Astrocyte of the cerebellum (primary cell): ENCODE data around the gene B9D1.

Experiments used
- DNase-seq: peaks from one replicate; pipeline ENCODE4 v3.0.0-alpha.2; 2011; ENCODE audit warnings: low read depth
- H3K4me3 ChIP-seq: 2 replicates; pipeline ENCODE4 v1.5.1; 2011; ENCODE audit warnings: mild to moderate bottlenecking, low read depth, low read length, moderate library complexity
- CTCF ChIP-seq: IDR thresholded peaks from 2 replicates; pipeline ENCODE4 v1.5.1; 2012; ENCODE audit warnings: low read length, low read depth, moderate library complexity, mild to moderate bottlenecking; ENCODE audit errors: missing control alignments
- in situ Hi-C: cut with HindIII; loops from 2 replicates; pipeline ENCODE4 v1.10.0; 2017; ENCODE audit warnings: low sequenced_read_pairs

Gene B9D1

DNA sequence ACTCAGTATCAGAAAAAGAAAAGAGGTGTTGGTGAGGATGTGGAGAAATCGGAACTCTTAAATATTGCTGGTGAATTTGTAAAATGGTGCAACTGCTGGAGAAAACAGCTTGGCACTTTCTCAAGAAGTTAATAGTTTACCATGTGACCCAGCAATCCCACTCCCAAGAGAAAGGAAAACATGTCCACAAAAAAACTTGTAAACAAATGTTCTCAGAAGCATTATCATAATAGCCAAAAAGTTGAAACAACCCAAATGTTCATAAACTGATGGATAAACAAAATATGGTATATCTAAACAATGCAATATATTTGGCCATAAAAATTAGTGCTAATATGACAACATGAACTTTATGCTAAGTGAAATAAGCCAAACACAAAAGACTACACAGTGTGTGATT, 13.2 kb upstream of the B9D1 start:
- H3K4me3 ChIP-seq: no peak overlapping the region
- in situ Hi-C loops: no loop called here
- DNase-seq: no peak
- no peak for TF ChIP-seq CTCF

GRCh38 chr17:19374136-19374535, 11.6 kb upstream of the B9D1 start:
- no peak overlapping the region for H3K4me3 ChIP-seq
- no peak for DNase-seq
- TF ChIP-seq CTCF: no peak
- in situ Hi-C loops: no loop called here

DNA sequence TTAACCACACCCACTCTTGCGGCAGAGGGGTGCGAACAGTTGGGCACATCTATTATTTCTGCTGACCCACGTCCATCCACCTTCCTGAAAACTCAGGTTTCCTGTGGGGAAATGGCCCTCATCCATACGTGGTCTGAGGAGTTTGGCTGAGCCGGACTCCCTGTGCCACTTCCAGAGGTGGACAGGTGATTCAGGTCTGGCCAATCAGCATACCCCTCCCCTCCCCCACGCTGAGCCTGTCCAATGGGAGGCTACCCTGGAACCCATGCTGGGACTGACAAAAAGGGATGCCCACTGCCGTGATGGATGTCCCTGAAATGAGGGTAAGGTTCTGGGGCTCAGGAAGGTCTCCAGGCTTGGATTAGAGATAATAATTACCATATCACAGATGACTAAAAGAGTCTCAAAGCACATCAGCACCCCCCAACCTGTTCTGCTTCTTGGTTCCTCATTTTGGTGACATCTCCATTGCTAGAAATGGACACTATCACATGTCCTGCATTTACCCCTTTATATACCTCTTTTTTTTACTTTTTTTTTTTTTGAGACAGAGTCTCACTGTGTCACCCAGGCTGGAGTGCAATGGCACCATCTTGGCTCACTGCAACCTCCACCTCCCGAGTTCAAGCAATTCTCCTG, 10.5 kb upstream of the B9D1 start:
- no peak for TF ChIP-seq CTCF
- DNase-seq: no peak
- in situ Hi-C loops: no loop called here
- no peak overlapping the region for H3K4me3 ChIP-seq

- no peak overlapping the region for H3K4me3 ChIP-seq
- no peak for TF ChIP-seq CTCF
- in situ Hi-C loops: no loop called here
- DNase-seq: no peak
Measured at GRCh38 chr17:19372439-19372838, 9.9 kb upstream of the B9D1 start.

GRCh38 chr17:19372011-19372370, 9.5 kb upstream of the B9D1 start:
- TF ChIP-seq CTCF: no peak
- no peak for DNase-seq
- no peak overlapping the region for H3K4me3 ChIP-seq
- in situ Hi-C loops: no loop called here

DNA sequence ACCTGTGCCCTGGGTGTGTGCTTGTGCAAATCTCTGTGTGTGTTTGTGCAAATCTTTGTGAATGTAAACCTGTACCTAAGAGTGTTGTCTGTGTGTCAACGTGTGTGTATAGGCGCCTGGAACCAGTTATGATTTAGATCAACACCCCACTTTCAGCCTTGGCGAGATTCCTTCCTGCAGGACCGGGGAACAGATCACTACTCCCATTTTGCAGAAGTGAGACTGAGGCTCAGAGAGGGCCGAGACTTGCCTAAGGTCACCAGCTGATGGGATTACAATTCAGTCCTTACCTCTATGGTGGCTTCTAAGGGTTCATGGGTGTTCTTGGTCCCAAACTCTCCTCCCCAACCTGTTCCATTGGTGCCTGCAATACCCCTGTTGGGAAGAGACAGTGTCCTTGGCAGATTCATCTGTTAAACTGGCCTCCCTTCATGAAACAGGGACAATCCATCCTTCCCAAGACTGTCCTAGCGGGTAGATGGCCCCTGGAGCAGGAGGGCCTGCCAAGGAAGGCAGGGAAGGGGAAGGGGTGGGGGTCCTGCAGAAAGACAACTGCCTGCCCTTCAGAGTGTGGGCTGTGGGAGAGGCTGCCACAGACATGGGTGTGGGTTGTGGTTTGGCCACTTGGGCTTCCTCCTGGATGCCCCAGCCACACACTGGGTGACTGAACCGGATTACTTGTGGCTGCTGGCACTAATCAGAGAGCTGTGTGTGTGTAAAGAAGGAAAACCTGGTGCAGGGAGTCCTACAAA, 8.9 kb upstream of the B9D1 start:
- no peak for TF ChIP-seq CTCF
- DNase-seq: no peak
- in situ Hi-C loops: no loop called here
- H3K4me3 ChIP-seq: no peak overlapping the region
